Prostate gland (tissue), 2 donors: Measurements from ENCODE around the gene C14orf132. TPM values are rescaled to one million over a fixed set of nuclear protein-coding genes. Genes with fewer than 3 reads are reported as not detected.

ENCODE experiments used
- DNase-seq: peaks from one replicate; pipeline ENCODE4 v3.0.0-alpha.2; 2019; ENCODE audit warnings: low spot score
- H3K27ac ChIP-seq, 2 donors: fragments of 200-600 bp; sonication (generic); 2 replicates each; pipeline ENCODE4 v1.5.1; 2017 to 2019
- H3K27me3 ChIP-seq: fragments of 200-600 bp; sonication (generic); replicated peaks from 2 replicates; pipeline ENCODE4 v1.5.1; 2019; ENCODE audit not compliant: insufficient read depth
- H3K36me3 ChIP-seq, 2 donors: fragments of 200-600 bp; sonication (generic); 1 replicate in 1 of 2; 2 replicates in 1 of 2; pipeline versions ENCODE4 v1.5.1 to v1.8.1; 2017 to 2019
- H3K4me1 ChIP-seq: fragments of 200-600 bp; sonication (generic); replicated peaks from 2 replicates; pipeline ENCODE4 v1.5.1; 2019
- H3K4me3 ChIP-seq, 2 donors: fragments of 200-600 bp; sonication (generic); 2 replicates each; pipeline ENCODE4 v1.5.1; 2017 to 2019
- H3K9me3 ChIP-seq: fragments of 200-600 bp; sonication (generic); 2 replicates; pipeline ENCODE4 v1.5.1; 2017
- POLR2A ChIP-seq: fragments of 450-650 bp; IDR thresholded peaks from one replicate; pipeline ENCODE4 v1.6.1; 2016; ENCODE audit warnings: antibody characterized with exemption, mild to moderate bottlenecking
- POLR2AphosphoS5 ChIP-seq: sonication (generic); formaldehyde crosslinking; IDR thresholded peaks from one replicate; pipeline ENCODE4 v1.6.1; 2017; ENCODE audit warnings: antibody characterized with exemption
- WGBS: methylation state at CpG from one replicate; pipeline ENCODE4 v1.1.5; 2018; 5-methylcytosine and 5-hydroxymethylcytosine counted together
- intact Hi-C: fragments of 100-400 bp; cut with DNase I; formaldehyde crosslinking; loops from one replicate; pipeline ENCODE4 v1.14.2; 2022
- total RNA-seq, 2 donors: library from RNA; depleted of rRNA; stranded (reverse); fragments of >200 nt; gene quantifications; one replicate each; pipeline ENCODE4 v1.1.0, GENCODE V29; 2016
- TF ChIP-seq, protein P1 (sequence below), 4 experiments: fragments of 200-600 bp in 2 of 4; fragments of 450-650 bp in 2 of 4; sonication (generic) in 2 of 4; IDR thresholded peaks; 1 replicate in 3 of 4; 2 replicates in 1 of 4; pipeline ENCODE4 v1.5.1; 2016 to 2019; ENCODE audit warnings: antibody characterized with exemption in 4 of 4, mild to moderate bottlenecking in 2 of 4, moderate library complexity in 2 of 4

Gene C14orf132
- total RNA-seq, 2 donors from 2014 or later = 6.6 to 7.8 TPM

DNA sequence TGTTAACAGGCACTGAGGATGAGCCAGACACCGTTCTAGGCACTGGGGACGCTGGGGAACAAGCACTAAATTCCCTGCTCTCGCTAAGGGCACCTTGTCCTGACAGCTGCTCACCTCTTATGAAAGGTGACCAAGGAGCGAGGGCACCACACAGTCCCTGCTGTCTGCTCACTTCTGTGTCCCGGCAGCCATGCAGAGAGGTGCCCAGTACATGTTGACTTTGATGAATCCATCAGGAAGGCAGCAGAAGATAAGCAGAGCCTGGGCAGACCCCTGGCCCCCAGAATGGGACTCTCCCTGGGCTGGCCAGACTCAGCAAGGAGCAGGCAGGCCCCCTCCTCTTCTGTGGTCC, 14.1 kb downstream of the C14orf132 start:
- intact Hi-C loops = no loop called here
- Histone ChIP-seq H3K27me3 (no peaks in the 10 kb centered on the region), H3K36me3 (no peaks in the 10 kb centered on the region), H3K27ac (no peak overlapping the region), H3K4me3 (no peak overlapping the region), H3K9me3 (no peaks in the 10 kb centered on the region), H3K4me1 (no peaks in the 10 kb centered on the region)
- 94% methylated on average over 5 of the region's 5 CpGs for WGBS
- DNase-seq = no peak
- TF ChIP-seq, protein P1, sequence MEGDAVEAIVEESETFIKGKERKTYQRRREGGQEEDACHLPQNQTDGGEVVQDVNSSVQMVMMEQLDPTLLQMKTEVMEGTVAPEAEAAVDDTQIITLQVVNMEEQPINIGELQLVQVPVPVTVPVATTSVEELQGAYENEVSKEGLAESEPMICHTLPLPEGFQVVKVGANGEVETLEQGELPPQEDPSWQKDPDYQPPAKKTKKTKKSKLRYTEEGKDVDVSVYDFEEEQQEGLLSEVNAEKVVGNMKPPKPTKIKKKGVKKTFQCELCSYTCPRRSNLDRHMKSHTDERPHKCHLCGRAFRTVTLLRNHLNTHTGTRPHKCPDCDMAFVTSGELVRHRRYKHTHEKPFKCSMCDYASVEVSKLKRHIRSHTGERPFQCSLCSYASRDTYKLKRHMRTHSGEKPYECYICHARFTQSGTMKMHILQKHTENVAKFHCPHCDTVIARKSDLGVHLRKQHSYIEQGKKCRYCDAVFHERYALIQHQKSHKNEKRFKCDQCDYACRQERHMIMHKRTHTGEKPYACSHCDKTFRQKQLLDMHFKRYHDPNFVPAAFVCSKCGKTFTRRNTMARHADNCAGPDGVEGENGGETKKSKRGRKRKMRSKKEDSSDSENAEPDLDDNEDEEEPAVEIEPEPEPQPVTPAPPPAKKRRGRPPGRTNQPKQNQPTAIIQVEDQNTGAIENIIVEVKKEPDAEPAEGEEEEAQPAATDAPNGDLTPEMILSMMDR (IDR thresholded peaks at IDR 0.05) = no peak
- TF ChIP-seq POLR2AphosphoS5 = no peak
- no peak for TF ChIP-seq POLR2A

DNA sequence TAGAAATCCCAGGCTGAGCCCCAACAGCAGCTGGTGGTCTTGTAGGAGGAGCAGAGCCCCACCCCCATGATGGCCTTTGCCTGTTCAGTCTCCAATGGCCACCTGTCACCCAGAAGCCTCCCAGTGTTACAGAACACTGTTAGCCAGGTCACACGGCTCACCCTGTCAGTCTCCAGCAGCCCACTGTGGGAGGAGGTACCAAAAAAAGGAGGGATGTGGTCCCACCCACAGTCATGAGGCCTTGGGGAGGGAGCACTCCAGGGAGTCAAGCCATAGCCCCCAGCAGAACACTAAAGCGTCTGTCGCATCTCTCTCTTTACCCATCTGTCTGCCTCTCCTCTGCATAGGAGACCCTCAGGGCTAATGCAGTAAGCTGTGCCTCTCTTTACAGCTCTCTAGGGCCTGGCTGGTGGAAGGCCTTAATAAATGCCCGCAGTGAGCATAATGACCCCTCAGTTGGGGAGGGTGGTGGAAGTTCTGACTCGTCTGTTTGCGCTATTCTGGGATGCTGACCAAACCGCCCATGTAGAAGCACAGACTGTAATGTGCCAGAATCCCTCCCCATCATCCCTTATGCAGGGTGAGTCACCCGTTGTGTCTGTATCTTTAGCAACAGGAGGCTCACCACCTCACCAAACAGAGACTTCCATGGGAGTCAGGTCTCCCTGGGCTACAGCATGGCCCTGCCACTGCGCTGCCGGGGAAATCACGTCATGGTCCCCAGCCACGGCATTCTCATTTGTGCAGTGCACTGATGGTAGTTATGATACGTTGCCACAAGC, 14.6 kb downstream of the C14orf132 start:
- H3K9me3 ChIP-seq = no peaks in the 10 kb centered on the region
- H3K4me1 ChIP-seq = no peaks in the 10 kb centered on the region
- TF ChIP-seq, protein P1 (IDR thresholded peaks at IDR 0.05) = no peak
- TF ChIP-seq POLR2A (no peak), POLR2AphosphoS5 (peak; percentile 33)
- no peak overlapping the region for H3K4me3 ChIP-seq
- DNase-seq = no peak
- H3K27ac ChIP-seq = no peak overlapping the region
- 63% methylated on average over 13 of the region's 13 CpGs for WGBS
- H3K27me3 ChIP-seq = no peaks in the 10 kb centered on the region
- no peaks in the 10 kb centered on the region for H3K36me3 ChIP-seq
- intact Hi-C loops = no loop called here

DNA sequence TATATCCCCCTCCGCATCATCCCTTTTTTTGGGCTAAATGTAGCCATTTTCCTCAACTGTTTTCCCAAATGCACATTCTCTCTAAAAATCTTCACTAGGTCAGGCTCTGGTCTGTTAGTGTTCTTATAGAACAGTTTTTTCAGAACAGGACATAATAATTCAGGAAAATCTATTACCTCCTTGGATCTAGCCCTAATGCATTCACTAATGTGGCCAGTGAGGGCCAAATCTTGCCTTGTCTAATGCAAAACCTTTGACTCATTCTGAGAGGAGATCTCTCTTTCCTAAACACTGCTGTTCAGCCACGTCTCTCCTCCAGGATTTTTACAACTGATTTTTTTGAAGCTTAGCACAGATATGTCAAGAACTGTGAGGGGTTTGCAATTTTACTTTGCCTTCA, 15.5 kb downstream of the C14orf132 start:
- TF ChIP-seq POLR2A = no peak
- intact Hi-C loops = no loop called here
- DNase-seq = no peak
- Histone ChIP-seq H3K9me3 (no peaks in the 10 kb centered on the region), H3K4me1 (no peaks in the 10 kb centered on the region), H3K27me3 (no peaks in the 10 kb centered on the region), H3K27ac (no peak overlapping the region), H3K36me3 (no peaks in the 10 kb centered on the region), H3K4me3 (no peak overlapping the region)
- 78% methylated on average over 2 of the region's 2 CpGs for WGBS

DNA sequence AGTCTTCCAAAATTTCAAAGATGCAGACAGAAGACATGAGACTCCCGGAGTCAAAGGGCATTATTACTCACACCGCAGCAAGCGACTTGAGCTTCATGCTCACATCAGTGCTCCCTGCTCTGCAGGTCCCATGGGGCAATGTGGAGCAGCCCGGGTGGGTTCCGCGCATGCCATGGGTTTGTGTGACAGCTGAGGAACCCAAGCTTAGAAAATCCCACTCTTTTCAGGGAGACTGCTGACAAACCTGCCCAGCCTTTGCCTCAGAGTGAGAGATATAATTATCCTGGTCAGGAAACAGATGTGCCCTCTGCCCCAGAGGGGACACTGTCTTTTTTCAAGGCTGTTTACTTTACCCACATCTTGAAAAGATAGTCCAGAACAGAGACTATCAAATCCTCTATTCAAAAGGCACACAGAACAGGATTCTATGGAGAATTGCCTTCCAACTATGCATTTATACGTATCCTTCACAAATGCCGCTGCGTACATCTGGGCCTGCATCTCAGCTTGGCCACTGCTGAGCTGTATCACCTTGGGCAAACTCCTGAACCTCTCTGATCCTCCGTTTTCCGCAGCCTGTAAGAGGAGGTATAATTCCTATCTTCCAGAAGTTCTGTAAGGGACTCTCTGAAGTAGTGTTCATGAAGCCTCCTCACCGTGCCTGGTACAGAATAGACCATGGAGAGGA, 16.0 kb downstream of the C14orf132 start:
- no peaks in the 10 kb centered on the region for H3K36me3 ChIP-seq
- intact Hi-C loops = no loop called here
- no peaks in the 10 kb centered on the region for H3K27me3 ChIP-seq
- no peaks in the 10 kb centered on the region for H3K4me1 ChIP-seq
- TF ChIP-seq POLR2A = no peak
- TF ChIP-seq POLR2AphosphoS5 = no peak
- TF ChIP-seq, protein P1 (IDR thresholded peaks at IDR 0.05) = no peak
- no peak for DNase-seq
- 84% methylated on average over 12 of the region's 12 CpGs for WGBS
- H3K4me3 ChIP-seq = no peak overlapping the region
- no peak overlapping the region for H3K27ac ChIP-seq
- H3K9me3 ChIP-seq = no peaks in the 10 kb centered on the region

DNA sequence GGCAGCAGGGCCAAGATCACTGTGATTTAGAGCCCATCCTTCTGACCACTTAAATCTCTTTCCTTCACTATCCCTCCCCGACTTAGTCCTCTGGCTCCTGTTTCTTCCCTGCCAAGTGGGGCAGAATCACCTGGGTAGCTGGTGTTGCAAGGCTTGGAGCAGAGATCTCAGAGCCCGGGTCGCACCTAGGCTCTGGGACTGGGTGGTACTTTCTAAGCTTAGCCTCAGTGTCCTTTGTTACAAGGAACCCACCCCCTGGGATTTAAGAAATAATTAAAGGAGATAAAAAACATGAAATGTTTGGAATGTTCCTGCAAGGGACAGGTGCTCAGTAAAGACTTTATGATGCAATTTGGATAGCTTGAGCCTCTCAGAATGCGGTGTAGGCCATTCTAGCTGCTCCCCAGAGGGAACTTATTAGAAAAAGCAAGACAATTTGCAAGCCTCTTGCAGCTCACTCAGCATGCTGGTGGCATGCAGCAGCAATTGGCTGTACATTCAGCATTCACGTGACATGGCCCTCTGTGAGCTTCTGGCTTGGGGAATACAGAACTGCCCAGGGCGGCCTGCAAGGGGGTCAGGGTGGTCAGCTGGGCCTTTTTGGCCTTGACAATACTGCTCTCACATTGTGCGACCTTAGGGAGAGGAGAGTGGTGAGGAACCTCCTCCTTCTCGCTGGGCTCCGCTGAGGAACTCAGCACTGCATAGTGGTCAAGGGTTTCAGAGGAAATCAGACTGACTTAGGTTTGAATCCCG, 16.8 kb downstream of the C14orf132 start:
- Histone ChIP-seq H3K27me3 (no peaks in the 10 kb centered on the region), H3K4me3 (no peak overlapping the region), H3K9me3 (no peaks in the 10 kb centered on the region), H3K27ac (no peak overlapping the region), H3K4me1 (no peaks in the 10 kb centered on the region), H3K36me3 (no peaks in the 10 kb centered on the region)
- DNase-seq = no peak
- WGBS = 87% methylated on average over 8 of the region's 10 CpGs
- intact Hi-C loops = no loop called here
- TF ChIP-seq, protein P1 (IDR thresholded peaks at IDR 0.05) = no peak
- no peak for TF ChIP-seq POLR2A
- no peak for TF ChIP-seq POLR2AphosphoS5
